CD4-positive, alpha-beta T cell treated with Interleukin-2 at 100 ng/mL for 4 hours (primary cell): ENCODE results near the gene MYH14.
"Not testable (repeated sequence)": the region's sequence is repeated elsewhere in the genome, so short reads cannot be mapped to it uniquely, and the experiment has no call there.

Source experiments
- DNase-seq: peaks from one replicate; pipeline ENCODE4 v3.0.0-alpha.2; 2020; ENCODE audit warnings: low spot score

Gene MYH14

GRCh38 chr19:50333737-50334617 is 130.6 kb downstream of the MYH14 start:
- DNase-seq = peak; percentile 81

DNA sequence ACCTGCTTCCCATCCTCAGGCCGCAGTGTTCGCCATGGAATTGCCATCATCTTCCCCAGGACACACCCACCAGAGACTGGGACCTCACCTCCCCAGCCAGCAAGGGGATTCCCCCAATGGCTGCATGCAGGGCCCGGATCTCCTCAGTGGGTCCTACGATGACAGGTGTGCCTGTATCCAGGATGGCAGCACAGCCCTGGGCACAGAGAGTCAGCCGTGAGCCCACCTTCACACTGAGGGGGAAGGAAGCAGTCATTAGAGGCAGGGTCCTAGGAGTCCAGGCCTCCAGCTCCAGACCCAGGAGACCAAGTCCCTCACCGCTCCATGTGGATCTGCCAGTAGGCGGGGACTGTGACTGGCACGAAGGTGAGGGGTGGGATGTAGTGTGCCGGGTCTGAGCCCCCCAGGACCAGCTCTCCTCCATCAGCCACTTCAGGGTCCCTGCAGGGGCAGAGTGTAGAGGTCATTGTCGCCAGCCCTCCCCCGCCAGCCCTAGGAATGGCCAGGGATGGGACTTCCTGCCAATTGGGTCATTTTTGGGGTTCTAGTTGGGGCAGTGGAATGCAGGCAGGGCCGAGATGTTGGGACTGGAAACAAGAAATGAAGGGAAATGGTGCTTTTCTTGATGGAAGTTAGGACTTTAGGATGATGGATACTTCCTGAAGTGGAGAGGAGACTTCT is 131.5 kb downstream of the MYH14 start:
- no peak for DNase-seq

- not testable (repeated sequence) for DNase-seq
Measured at GRCh38 chr19:50337031-50337430, 133.6 kb downstream of the MYH14 start.

DNA sequence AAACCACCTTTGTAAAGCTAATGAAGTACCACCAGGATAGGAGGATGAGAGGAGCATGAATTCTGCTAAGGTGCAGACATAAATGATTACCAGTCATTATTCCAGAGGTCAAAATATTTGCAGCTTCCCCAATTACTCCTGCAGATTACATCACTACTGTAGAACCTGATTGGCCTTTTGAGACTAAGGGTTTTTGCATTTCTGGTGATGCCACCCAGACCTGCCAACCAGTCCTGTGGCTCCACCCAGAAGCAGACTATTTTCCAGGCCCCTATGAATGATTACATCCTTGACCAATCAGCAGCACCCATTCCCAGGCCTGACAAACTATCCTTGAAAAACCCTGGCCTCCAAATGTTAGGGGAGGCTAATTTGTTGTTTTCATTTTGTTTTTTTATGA is 136.9 kb downstream of the MYH14 start:
- DNase-seq = no peak

- DNase-seq = no peak
Measured at GRCh38 chr19:50341091-50341564, 137.7 kb downstream of the MYH14 start.

- no peak for DNase-seq
Measured at GRCh38 chr19:50344661-50345318, 141.4 kb downstream of the MYH14 start.

DNA sequence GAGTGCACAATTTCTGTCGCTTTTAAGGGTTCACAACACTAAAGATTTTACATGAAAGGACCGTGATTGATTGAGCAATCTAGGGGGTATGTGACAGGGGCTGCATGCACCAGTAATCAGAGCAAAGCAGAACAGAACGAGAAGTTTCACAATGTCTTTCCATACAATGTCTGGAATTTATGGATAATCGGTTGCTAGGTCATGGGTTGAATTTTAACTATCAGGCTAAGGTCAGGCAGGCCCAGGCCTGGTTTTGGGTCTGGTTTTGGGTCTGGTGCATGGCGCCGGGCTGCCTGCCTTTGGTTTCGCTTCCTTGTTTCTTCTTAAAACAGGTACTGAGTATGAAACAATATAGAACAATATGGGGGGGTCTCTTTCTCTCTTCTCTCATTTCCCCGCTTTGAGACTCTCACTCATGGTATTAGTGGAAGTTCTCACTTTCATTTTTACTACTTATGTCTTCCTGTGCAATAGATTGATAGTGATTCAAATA is 143.7 kb downstream of the MYH14 start:
- DNase-seq = not testable (repeated sequence)

GRCh38 chr19:50349277-50350057 is 146.0 kb downstream of the MYH14 start:
- no peak for DNase-seq

DNA sequence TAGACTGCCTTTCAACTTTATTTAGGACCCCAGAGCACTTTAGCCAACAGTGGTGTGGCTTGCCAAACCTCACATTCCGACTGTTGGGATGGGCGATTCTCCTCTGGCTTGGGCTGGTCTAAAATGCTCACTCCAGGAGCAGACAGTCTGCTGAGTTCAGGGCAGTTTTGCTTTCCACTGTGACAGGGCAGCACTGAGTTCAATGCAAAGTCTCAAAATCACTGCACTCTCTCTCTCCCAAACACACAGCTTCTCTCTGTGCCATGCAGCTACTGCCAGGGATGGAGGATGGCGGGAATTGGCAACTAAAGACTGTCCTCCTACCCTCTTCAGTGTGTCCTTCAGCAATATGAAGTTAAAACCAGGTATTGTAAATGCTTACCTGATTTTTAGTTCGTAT is 148.8 kb downstream of the MYH14 start:
- DNase-seq = no peak

DNA sequence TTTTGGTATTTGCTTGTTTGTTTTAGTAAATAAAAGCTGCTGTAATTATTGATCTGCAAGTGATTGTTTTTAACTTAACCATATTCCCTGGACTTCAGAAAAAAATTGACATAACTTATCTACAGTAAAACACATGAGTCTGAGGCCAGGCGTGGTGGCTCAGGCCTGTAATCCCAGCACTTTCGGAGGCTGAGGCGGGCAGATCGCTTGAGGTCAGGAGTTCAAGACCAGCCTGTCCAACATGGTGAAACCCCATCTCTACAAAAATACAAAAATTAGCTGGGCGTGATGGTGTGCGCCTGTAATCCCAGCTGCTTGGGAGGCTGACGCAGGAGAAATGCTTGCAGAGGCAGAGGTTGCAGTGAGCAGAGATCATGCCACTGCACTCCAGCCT is 150.1 kb downstream of the MYH14 start:
- not testable (repeated sequence) for DNase-seq

DNA sequence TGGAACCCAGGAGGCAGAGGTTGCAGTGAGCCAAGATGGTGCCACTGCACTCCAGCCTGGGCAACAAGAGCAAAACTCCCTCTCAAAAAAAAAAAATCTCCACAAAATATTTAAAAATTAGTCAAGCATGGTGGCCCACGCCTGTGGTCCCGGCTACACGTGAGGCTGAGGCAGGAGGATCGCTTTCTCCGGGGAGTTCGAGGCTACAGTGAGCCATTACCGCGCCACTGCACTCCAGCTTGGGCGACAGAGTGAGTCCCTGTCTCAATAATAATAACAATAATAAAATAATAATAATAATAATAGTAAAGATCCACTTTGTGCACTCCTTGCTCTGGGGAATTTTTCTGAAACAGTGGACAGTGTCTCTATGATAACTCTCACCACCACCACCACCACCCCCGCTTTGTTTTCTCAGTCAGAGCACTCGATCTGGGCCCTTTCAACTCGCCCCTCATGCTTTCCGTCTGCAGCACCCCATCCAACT is 153.3 kb downstream of the MYH14 start:
- no peak for DNase-seq

DNA sequence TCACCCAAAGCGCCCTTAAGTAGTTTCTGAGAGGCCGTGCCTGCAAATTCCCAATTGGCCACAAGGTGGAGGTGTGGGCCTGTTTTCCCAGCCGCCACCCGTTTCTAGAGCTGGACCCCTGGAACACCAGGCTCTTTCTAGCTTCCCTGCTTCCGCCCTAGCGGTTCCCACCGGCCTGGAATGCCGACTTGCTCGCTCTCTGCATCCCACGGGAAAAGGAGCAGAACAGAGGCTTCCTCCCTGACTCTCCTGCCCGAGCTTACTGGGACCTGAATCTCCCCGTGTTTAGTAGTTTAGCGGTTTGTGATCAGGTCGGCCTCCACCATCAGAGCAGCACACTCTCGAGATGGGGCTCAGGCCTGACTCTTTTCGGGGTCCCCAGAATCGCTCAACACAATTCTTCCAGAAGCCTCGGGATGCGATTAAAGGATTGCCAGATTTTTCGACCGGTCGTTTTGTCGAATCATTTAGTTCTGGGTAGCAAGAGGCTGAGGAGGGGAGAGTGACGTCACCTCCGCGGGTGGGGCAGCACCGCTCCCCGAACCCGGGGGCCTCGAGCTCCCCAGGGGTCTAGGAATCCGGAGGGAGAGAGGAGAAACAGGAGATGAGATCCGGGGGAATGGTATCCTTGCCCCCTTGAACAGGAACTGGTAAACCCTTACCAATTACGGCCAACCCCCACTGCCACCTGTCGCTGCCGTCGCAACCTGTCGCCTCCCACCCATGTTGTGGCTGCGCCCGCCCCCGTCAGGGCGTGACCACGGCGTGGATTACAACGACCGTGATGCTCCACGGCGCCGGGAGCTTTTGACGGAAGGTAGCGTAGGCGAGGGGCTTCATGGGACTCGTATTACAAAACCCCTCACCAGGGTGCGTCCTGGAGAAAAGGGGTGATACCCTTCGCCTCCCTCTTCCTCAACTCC is 154.0 kb downstream of the MYH14 start:
- peak; percentile 89 for DNase-seq

- peak; percentile 83 for DNase-seq
Measured at GRCh38 chr19:50358483-50359327, 155.3 kb downstream of the MYH14 start.

GRCh38 chr19:50359328-50359818 is 156.0 kb downstream of the MYH14 start:
- DNase-seq = no peak
